Measurements from ENCODE around the gene TMTC2.

TMTC2 gene

GRCh38 chr12:82919388-82920054 lies 232.8 kb downstream of the TMTC2 start:
- no peaks in the 10 kb centered on the region for H3K36me3 ChIP-seq
- H3K9me3 ChIP-seq (ENCODE audit: severe bottlenecking): no peaks in the 10 kb centered on the region
- H3K27me3 ChIP-seq (ENCODE audit: insufficient read depth, low read depth, severe bottlenecking): no peaks in the 10 kb centered on the region
- no peak overlapping the region for H3K4me3 ChIP-seq (ENCODE audit: low read depth, low read length)
- DNase-seq: no peak
- no peak for TF ChIP-seq CTCF (IDR thresholded peaks at IDR 0.05; ENCODE audit: low read depth, low read length)
- no peak overlapping the region for H3K27ac ChIP-seq

GRCh38 chr12:82923935-82924334 lies 237.2 kb downstream of the TMTC2 start:
- TF ChIP-seq CTCF (IDR thresholded peaks at IDR 0.05; ENCODE audit: low read depth, low read length): no peak

GRCh38 chr12:82926630-82927029 lies 239.9 kb downstream of the TMTC2 start:
- DNase-seq: no peak
- H3K27ac ChIP-seq: no peak overlapping the region
- H3K9me3 ChIP-seq (ENCODE audit: severe bottlenecking): no peaks in the 10 kb centered on the region
- TF ChIP-seq CTCF (IDR thresholded peaks at IDR 0.05; ENCODE audit: low read depth, low read length): no peak
- no peak overlapping the region for H3K4me3 ChIP-seq (ENCODE audit: low read depth, low read length)
- no peaks in the 10 kb centered on the region for H3K27me3 ChIP-seq (ENCODE audit: insufficient read depth, low read depth, severe bottlenecking)
- H3K36me3 ChIP-seq: no peaks in the 10 kb centered on the region

More at GRCh38 chr12:82923935-82924334, 237.2 kb downstream of the TMTC2 start:
- Histone ChIP-seq H3K27ac (no peak overlapping the region), H3K4me3 (ENCODE audit: low read depth, low read length) (no peak overlapping the region), H3K36me3 (no peaks in the 10 kb centered on the region), H3K27me3 (ENCODE audit: insufficient read depth, low read depth, severe bottlenecking) (no peaks in the 10 kb centered on the region), H3K9me3 (ENCODE audit: severe bottlenecking) (no peaks in the 10 kb centered on the region)
- DNase-seq: no peak

- H3K27me3 ChIP-seq (ENCODE audit: insufficient read depth, low read depth, severe bottlenecking): no peaks in the 10 kb centered on the region
- H3K36me3 ChIP-seq: no peaks in the 10 kb centered on the region
- no peak overlapping the region for H3K4me3 ChIP-seq (ENCODE audit: low read depth, low read length)
- no peaks in the 10 kb centered on the region for H3K9me3 ChIP-seq (ENCODE audit: severe bottlenecking)
- no peak for TF ChIP-seq CTCF (IDR thresholded peaks at IDR 0.05; ENCODE audit: low read depth, low read length)
- H3K27ac ChIP-seq: no peak overlapping the region
- no peak for DNase-seq
Measured at GRCh38 chr12:82930301-82930700, 243.6 kb downstream of the TMTC2 start.

GRCh38 chr12:82931349-82932116 lies 244.8 kb downstream of the TMTC2 start:
- no peaks in the 10 kb centered on the region for H3K27me3 ChIP-seq (ENCODE audit: insufficient read depth, low read depth, severe bottlenecking)
- H3K27ac ChIP-seq: no peak overlapping the region
- no peak overlapping the region for H3K4me3 ChIP-seq (ENCODE audit: low read depth, low read length)
- H3K9me3 ChIP-seq (ENCODE audit: severe bottlenecking): no peaks in the 10 kb centered on the region
- H3K36me3 ChIP-seq: no peaks in the 10 kb centered on the region
- DNase-seq: no peak
- TF ChIP-seq CTCF (IDR thresholded peaks at IDR 0.05; ENCODE audit: low read depth, low read length): no peak

Measured in WERI-Rb-1 (cell line).